Measurements from ENCODE around the gene NAP1L5. TPM values are rescaled to one million over a fixed set of nuclear protein-coding genes. Genes with fewer than 3 reads are reported as not detected.

NAP1L5 gene
- total and polyA plus RNA-seq, 9 of the 15 experiments (the other 6 are each of a cell fraction or from before 2014, with no cell fraction given) = 2.4 to 10.6 (median 7.0) TPM

DNA sequence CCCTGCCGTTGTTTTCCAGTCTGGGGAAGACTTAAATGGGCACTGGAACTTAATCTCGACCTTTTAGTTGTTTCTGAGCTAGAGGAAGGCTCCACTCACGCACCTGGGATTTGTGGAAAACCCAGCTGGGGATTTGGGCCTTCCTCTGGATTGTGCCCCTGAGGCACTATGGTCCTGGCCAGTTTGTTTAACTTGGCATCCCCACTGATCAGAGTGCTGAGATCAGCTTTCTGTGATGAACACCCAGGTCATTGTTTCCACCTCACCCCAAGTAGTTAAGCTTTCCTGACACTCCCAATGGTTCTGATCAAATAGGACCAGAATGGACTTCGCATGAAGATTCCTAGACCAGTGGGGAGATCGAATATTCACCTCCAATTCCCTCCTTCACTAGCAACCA, 20.5 kb upstream of the NAP1L5 start:
- ChIA-PET CTCF (ENCODE audit: low intra/inter-chr PET ratio) (no interaction called here), POLR2A (no interaction called here)
- FAIRE-seq (no peak), DNase-seq (ENCODE audit: extremely low read depth in 1 of 4, low spot score in 3 of 4) (no peak), ATAC-seq (no peak)
- no peak overlapping the region for H3K9ac ChIP-seq (ENCODE audit: insufficient read depth in 1 of 2, low read depth in 2 of 2, low read length in 2 of 2)
- no TSS peak for BruUV-seq (replicated peaks)
- no peaks in the 10 kb centered on the region for H3K36me3 ChIP-seq (ENCODE audit: control insufficient read depth, insufficient read depth, low read length)
- no peak overlapping the region for H3K4me3 ChIP-seq
- H3K4me2 ChIP-seq (ENCODE audit: insufficient read depth, low read length) = no peak overlapping the region
- no peaks in the 10 kb centered on the region for H3K79me2 ChIP-seq (ENCODE audit: control insufficient read depth, insufficient read depth, low read length)
- TF ChIP-seq ZNF785 (CRISPR knock-in tag; IDR thresholded peaks at IDR 0.05) (no peak), NR4A1 (CRISPR knock-in tag; IDR thresholded peaks at IDR 0.05) (no peak), NR4A1 (tag; IDR thresholded peaks at IDR 0.05) (no peak), RBM22 (IDR thresholded peaks at IDR 0.05; ENCODE audit: low read depth, low read length, poor library complexity, severe bottlenecking) (no peak), HDAC8 (tag; IDR thresholded peaks at IDR 0.05) (no peak), ETV5 (CRISPR knock-in tag; IDR thresholded peaks at IDR 0.05; ENCODE audit: low read depth) (no peak)
- TF ChIP-seq, protein P1, sequence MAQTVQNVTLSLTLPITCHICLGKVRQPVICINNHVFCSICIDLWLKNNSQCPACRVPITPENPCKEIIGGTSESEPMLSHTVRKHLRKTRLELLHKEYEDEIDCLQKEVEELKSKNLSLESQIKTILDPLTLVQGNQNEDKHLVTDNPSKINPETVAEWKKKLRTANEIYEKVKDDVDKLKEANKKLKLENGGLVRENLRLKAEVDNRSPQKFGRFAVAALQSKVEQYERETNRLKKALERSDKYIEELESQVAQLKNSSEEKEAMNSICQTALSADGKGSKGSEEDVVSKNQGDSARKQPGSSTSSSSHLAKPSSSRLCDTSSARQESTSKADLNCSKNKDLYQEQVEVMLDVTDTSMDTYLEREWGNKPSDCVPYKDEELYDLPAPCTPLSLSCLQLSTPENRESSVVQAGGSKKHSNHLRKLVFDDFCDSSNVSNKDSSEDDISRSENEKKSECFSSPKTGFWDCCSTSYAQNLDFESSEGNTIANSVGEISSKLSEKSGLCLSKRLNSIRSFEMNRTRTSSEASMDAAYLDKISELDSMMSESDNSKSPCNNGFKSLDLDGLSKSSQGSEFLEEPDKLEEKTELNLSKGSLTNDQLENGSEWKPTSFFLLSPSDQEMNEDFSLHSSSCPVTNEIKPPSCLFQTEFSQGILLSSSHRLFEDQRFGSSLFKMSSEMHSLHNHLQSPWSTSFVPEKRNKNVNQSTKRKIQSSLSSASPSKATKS (CRISPR knock-in tag; IDR thresholded peaks at IDR 0.05) = no peak
- TF ChIP-seq, protein P2, sequence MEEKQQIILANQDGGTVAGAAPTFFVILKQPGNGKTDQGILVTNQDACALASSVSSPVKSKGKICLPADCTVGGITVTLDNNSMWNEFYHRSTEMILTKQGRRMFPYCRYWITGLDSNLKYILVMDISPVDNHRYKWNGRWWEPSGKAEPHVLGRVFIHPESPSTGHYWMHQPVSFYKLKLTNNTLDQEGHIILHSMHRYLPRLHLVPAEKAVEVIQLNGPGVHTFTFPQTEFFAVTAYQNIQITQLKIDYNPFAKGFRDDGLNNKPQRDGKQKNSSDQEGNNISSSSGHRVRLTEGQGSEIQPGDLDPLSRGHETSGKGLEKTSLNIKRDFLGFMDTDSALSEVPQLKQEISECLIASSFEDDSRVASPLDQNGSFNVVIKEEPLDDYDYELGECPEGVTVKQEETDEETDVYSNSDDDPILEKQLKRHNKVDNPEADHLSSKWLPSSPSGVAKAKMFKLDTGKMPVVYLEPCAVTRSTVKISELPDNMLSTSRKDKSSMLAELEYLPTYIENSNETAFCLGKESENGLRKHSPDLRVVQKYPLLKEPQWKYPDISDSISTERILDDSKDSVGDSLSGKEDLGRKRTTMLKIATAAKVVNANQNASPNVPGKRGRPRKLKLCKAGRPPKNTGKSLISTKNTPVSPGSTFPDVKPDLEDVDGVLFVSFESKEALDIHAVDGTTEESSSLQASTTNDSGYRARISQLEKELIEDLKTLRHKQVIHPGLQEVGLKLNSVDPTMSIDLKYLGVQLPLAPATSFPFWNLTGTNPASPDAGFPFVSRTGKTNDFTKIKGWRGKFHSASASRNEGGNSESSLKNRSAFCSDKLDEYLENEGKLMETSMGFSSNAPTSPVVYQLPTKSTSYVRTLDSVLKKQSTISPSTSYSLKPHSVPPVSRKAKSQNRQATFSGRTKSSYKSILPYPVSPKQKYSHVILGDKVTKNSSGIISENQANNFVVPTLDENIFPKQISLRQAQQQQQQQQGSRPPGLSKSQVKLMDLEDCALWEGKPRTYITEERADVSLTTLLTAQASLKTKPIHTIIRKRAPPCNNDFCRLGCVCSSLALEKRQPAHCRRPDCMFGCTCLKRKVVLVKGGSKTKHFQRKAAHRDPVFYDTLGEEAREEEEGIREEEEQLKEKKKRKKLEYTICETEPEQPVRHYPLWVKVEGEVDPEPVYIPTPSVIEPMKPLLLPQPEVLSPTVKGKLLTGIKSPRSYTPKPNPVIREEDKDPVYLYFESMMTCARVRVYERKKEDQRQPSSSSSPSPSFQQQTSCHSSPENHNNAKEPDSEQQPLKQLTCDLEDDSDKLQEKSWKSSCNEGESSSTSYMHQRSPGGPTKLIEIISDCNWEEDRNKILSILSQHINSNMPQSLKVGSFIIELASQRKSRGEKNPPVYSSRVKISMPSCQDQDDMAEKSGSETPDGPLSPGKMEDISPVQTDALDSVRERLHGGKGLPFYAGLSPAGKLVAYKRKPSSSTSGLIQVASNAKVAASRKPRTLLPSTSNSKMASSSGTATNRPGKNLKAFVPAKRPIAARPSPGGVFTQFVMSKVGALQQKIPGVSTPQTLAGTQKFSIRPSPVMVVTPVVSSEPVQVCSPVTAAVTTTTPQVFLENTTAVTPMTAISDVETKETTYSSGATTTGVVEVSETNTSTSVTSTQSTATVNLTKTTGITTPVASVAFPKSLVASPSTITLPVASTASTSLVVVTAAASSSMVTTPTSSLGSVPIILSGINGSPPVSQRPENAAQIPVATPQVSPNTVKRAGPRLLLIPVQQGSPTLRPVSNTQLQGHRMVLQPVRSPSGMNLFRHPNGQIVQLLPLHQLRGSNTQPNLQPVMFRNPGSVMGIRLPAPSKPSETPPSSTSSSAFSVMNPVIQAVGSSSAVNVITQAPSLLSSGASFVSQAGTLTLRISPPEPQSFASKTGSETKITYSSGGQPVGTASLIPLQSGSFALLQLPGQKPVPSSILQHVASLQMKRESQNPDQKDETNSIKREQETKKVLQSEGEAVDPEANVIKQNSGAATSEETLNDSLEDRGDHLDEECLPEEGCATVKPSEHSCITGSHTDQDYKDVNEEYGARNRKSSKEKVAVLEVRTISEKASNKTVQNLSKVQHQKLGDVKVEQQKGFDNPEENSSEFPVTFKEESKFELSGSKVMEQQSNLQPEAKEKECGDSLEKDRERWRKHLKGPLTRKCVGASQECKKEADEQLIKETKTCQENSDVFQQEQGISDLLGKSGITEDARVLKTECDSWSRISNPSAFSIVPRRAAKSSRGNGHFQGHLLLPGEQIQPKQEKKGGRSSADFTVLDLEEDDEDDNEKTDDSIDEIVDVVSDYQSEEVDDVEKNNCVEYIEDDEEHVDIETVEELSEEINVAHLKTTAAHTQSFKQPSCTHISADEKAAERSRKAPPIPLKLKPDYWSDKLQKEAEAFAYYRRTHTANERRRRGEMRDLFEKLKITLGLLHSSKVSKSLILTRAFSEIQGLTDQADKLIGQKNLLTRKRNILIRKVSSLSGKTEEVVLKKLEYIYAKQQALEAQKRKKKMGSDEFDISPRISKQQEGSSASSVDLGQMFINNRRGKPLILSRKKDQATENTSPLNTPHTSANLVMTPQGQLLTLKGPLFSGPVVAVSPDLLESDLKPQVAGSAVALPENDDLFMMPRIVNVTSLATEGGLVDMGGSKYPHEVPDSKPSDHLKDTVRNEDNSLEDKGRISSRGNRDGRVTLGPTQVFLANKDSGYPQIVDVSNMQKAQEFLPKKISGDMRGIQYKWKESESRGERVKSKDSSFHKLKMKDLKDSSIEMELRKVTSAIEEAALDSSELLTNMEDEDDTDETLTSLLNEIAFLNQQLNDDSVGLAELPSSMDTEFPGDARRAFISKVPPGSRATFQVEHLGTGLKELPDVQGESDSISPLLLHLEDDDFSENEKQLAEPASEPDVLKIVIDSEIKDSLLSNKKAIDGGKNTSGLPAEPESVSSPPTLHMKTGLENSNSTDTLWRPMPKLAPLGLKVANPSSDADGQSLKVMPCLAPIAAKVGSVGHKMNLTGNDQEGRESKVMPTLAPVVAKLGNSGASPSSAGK (IDR thresholded peaks at IDR 0.05) = no peak
- H3K9me1 ChIP-seq (ENCODE audit: control insufficient read depth, insufficient read depth, low read length) = no peaks in the 10 kb centered on the region
- H3K27ac ChIP-seq (ENCODE audit: extremely low read depth, low read depth, low read length) = no peak overlapping the region
- WGBS (ENCODE audit: insufficient coverage, low coverage, missing lambda C conversion rate) = 60% methylated on average over 5 of the region's 5 CpGs
- no peaks in the 10 kb centered on the region for H3K4me1 ChIP-seq (replicated peaks in 1 of 2; ENCODE audit: control insufficient read depth in 2 of 2, insufficient read depth in 2 of 2, low read length in 2 of 2)
- in situ Hi-C loops (cut with MboI) (no loop called here), intact Hi-C loops (cut with micrococcal nuclease) (no loop called here)
- no peaks in the 10 kb centered on the region for H4K20me1 ChIP-seq (replicated peaks; ENCODE audit: control insufficient read depth, insufficient read depth, low read length)
- no peaks in the 10 kb centered on the region for H3K27me3 ChIP-seq (ENCODE audit: control insufficient read depth in 2 of 2, insufficient read depth in 2 of 2, low read length in 2 of 2)
- H2AFZ ChIP-seq (ENCODE audit: low read depth, low read length) = no peak overlapping the region
- H3K9me3 ChIP-seq (replicated peaks; ENCODE audit: control insufficient read depth, insufficient read depth, low read depth, low read length) = no peaks in the 10 kb centered on the region; the same call in none of the 2 replicates

Data from K562 (cell line).